Astrocyte (in vitro differentiated cells and primary cell): Measurements from ENCODE around the gene CIB2.

Source experiments
- CTCF ChIP-seq: IDR thresholded peaks from 2 replicates; pipeline ENCODE4 v1.5.1; 2011; ENCODE audit warnings: low read depth, mild to moderate bottlenecking, inconsistent platforms, low read length, moderate library complexity; ENCODE audit not compliant: insufficient read depth
- EZH2 ChIP-seq: IDR thresholded peaks from 2 replicates; pipeline ENCODE4 v1.6.1; 2012; ENCODE audit warnings: mild to moderate bottlenecking, low read length, inconsistent platforms; ENCODE audit not compliant: insufficient read depth

DNA sequence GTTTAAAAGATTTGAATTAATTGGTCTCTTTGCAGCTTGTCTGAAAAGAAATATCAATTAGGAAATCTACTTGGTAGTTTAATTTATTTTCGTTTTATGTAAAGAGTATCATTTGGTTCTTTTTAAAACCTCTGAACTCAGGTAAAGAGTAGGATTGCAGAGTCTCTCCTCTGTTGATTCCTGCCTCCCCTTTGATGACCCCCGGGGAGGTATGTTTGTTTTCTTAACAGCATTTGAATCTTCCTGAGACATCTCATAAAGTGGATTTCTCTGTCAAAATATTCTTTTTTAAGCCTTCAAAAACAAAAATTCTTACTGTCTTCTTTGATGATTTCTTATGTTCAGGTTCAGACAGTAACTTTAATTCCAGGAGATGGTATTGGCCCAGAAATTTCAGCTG is 26.0 kb upstream of the CIB2 start:
- no peak for TF ChIP-seq CTCF
- no peak for TF ChIP-seq EZH2
